Activated naive CD4-positive, alpha-beta T cell treated with Interleukin-2 at 50 U/mL for 16 hours (primary cell): ENCODE results near the gene TLR9.

Experiments
- DNase-seq: peaks from one replicate; pipeline ENCODE4 v3.0.0-alpha.2; 2020

The TLR9 gene

GRCh38 chr3:52216585-52217408, 8.6 kb downstream of the TLR9 start:
- peak; percentile 56 for DNase-seq

GRCh38 chr3:52215351-52215750, 10.1 kb downstream of the TLR9 start:
- no peak for DNase-seq

GRCh38 chr3:52213901-52214300, 11.5 kb downstream of the TLR9 start:
- DNase-seq: no peak

- DNase-seq: no peak
These were observed 12.4 kb downstream of the TLR9 start for GRCh38 chr3:52213005-52213404.

DNA sequence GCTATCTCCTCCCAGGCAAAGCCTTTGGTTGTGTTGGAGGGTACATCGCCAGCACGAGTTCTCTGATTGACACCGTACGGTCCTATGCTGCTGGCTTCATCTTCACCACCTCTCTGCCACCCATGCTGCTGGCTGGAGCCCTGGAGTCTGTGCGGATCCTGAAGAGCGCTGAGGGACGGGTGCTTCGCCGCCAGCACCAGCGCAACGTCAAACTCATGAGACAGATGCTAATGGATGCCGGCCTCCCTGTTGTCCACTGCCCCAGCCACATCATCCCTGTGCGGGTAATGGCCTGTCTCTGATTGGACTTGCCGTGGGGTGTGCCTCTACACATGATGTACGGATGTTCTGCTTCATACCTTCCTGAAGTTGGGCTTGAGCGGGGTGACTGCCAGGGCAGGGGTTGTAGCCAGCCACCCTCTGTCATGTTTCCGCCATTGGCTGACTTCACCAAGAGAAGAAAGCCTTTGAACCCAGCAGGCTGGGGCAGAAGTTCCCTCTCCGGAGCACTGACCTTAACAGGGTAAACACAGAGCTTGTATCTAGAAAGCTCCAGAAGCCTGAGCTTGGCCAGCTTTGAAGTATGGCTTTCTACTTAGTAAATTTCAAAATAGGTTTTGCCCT, 14.1 kb downstream of the TLR9 start:
- no peak for DNase-seq

- no peak for DNase-seq
These were observed 14.8 kb downstream of the TLR9 start for GRCh38 chr3:52210550-52211046.

DNA sequence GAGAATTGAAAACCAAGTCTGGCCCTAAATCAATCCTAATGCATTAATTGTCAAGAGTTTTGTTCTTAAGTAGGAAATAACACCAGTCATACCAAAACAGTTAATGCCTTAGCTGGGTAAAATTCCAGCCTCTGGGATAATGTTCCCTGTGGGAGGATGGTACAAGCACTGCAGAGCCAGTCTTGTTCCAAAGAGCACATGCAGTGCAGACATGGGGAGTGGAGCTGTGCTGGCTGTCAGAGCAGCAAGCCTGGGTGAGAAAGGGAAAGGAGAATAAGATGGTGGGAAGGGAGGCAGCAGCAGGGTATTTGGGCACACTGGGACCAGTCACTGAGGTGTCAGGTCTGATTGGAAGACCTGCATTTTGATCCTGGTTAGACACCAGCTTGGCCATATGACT, 15.4 kb downstream of the TLR9 start:
- no peak for DNase-seq

DNA sequence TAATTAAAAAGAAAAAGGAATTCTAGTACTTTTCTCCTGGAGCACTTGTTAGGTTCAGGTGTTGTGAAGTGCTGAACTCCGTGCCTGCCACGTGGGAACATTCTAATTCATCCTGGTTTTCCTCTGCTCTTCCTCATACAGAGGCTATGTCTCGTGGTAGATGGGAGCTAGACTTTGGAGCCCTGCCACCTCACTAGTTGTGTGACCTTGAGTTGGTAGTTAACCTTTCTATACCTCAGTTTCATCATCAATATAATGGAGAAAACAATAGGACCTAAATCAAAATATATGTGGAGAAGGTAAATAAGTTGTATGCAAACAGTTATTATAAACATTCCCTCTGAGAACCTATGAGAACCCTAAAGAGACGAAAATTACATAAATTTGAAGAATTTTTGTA, 16.9 kb downstream of the TLR9 start:
- no peak for DNase-seq

GRCh38 chr3:52205727-52206372, 19.6 kb downstream of the TLR9 start:
- no peak for DNase-seq

- no peak for DNase-seq
These were observed 20.9 kb downstream of the TLR9 start for GRCh38 chr3:52204337-52205073.

DNA sequence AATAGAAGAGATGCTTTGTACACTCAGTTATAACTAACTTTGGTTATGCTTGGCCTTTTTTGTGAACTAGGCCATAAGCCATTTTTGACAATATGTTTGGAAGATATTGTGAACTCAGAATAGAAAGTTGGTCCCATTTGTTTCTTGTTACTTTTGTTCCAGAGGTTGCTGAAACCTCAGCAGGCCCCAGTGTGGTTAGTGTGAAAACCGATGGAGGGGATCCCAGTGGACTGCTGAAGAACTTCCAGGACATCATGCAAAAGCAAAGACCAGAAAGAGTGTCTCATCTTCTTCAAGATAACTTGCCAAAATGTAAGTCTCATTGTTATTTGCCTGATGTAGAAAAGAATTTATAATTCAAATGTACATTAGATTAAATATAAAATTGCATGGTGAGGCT, 21.7 kb downstream of the TLR9 start:
- DNase-seq: no peak

GRCh38 chr3:52202384-52203077, 22.9 kb downstream of the TLR9 start:
- DNase-seq: no peak

DNA sequence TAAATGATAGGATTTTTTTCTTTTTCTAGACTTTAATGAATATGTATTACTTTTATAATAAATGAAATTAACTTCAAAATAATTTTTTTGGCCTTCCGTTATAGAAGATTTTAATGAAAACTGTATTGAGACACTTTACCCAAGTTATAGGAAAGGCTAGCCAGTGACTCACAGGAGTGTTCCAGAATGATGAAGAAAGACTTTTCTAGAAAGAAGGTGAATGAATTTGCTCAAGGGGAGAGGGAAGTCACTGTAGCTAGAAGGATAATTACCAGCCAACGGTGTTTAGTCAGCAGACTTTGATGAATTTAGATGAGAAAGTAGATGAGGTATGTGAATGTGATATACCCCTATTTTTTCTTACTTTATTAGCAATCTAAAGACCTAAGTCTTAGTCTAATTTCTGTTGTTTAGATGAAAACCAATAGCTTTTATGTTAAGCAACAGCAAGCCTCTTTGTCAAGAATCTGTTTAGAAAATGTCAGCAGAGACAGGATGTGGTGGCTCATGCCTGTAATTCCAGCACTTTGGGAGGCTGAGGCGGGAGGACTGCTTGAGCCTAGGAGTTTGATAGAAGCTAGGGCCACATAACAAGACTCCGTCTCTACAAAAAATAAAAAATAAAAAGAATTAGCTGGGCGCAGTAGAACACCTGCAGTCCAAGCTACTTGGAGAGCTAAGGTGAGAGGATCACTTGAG, 24.3 kb downstream of the TLR9 start:
- DNase-seq: no peak

DNA sequence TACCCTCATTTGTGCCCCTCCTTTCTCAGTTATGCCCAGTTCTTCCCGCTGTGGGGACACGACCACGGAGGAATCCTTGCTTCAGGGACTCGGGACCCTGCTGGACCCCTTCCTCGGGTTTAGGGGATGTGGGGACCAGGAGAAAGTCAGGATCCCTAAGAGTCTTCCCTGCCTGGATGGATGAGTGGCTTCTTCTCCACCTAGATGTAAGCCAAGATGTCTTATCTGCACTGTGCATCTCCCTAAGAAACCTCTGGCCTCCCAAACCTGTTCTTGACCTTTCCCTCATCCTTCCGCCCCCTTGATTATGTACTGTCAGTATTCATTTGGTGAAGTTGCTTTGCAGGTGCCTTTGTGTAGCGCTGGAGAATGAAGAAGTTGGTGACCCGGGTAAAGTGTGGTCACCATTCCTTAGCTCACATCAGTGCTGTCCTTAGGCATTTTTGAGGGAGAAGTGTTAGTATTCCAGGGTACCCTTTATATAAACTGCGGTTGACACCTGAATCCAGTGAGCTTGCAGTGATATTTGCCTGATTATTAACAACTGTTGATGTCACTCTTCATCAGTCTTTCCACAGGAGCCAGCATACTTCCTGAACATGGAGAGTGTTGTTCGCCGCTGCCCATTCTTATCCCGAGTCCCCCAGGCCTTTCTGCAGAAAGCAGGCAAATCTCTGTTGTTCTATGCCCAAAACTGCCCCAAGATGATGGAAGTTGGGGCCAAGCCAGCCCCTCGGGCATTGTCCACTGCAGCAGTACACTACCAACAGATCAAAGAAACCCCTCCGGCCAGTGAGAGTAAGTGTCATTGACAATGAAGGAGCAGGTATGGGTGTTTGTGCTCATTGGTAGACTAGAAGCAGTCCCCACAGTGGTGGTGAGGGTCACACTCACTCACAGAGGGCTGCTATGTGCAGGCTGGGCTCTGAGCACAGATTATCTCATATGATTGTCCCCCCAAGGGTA, 26.5 kb downstream of the TLR9 start:
- no peak for DNase-seq

GRCh38 chr3:52197842-52198625, 27.4 kb downstream of the TLR9 start, which contains the start of gene ALAS1:
Gene ALAS1 (plus strand): TSS chr3:52198160. CDS start chr3:52199242, 1,082 bp downstream.
- DNase-seq: peak; percentile 94

- DNase-seq: no peak
These were observed 28.0 kb downstream of the TLR9 start for GRCh38 chr3:52197499-52197841.

DNA sequence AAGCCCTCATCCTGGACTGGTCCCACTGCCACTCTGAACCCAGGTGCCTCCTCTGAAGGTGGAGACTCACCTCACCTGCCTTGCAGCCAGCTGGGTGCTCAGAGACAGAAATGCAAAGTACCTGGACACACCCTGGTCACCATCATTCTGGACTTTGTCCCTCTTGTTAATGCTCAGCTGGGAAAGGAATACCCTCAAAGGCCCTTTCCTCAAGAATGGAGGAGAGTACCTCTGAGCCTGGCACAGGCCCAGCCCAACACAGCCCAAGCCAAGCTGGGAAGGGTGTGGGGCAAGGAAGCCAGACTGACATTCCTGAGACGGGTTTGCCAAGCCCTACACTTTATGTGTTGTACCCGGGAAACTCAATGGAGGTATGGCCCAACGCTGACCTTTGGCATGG, 28.5 kb downstream of the TLR9 start:
- no peak for DNase-seq

GRCh38 chr3:52195823-52196331, 29.6 kb downstream of the TLR9 start:
- no peak for DNase-seq

GRCh38 chr3:52195291-52195597, 30.2 kb downstream of the TLR9 start:
- DNase-seq: no peak
